ENCODE results near the gene C6orf47. TPM values are rescaled to one million over a fixed set of nuclear protein-coding genes. Genes with fewer than 3 reads are reported as not detected.

C6orf47 gene
- total and polyA plus RNA-seq, 2 of the 13 experiments (the other 11 are each of a cell fraction or from before 2014, with no cell fraction given) = 1.7 to 18.1 TPM

GRCh38 chr6:31664790-31665500 lies 4.4 kb upstream of the C6orf47 start, which contains the start of gene GPANK1 (continued):
- peak; percentile 86 for TF ChIP-seq MNT (IDR thresholded peaks at IDR 0.05)
- TF ChIP-seq ETV5 (CRISPR knock-in tag; IDR thresholded peaks at IDR 0.05; ENCODE audit: borderline replicate concordance) = peak; percentile 34; the same call in 1 of the 2 replicates
- TF ChIP-seq ETS1 (CRISPR knock-in tag; IDR thresholded peaks at IDR 0.05) = no peak
- TF ChIP-seq TOPORS (CRISPR knock-in tag; IDR thresholded peaks at IDR 0.05) = no peak
- no peak for TF ChIP-seq BRCA1 (CRISPR knock-in tag; IDR thresholded peaks at IDR 0.05)
- TF ChIP-seq ZFY (CRISPR knock-in tag; IDR thresholded peaks at IDR 0.05) = peak; percentile 9; the same call in 1 of the 2 replicates
- 0 out of 2 replicates have a peak, but pooled peaks have one; percentile 41 for TF ChIP-seq ZNF446 (CRISPR knock-in tag; IDR thresholded peaks at IDR 0.05)
- peak; percentile 86; the same call in 1 of the 2 replicates for TF ChIP-seq ZBTB25 (CRISPR knock-in tag; IDR thresholded peaks at IDR 0.05)
- TF ChIP-seq NR1H2 (CRISPR knock-in tag; IDR thresholded peaks at IDR 0.05; ENCODE audit: borderline replicate concordance, low read depth) = no peak
- peak; percentile 92 for TF ChIP-seq ZNF546 (CRISPR knock-in tag; conservative IDR thresholded peaks at IDR 0.05)
- peak; percentile 56; the same call in 1 of the 2 replicates for TF ChIP-seq AKAP8 (CRISPR knock-in tag; IDR thresholded peaks at IDR 0.05)
- TF ChIP-seq MZF1 (CRISPR knock-in tag; IDR thresholded peaks at IDR 0.05; ENCODE audit: borderline replicate concordance) = no peak
- no peak for TF ChIP-seq ZUFSP (CRISPR knock-in tag; IDR thresholded peaks at IDR 0.05; ENCODE audit: borderline replicate concordance)
- no peak for TF ChIP-seq KMT2B (CRISPR knock-in tag; IDR thresholded peaks at IDR 0.05)
- peak; percentile 96 for TF ChIP-seq YY1 (IDR thresholded peaks at IDR 0.05; ENCODE audit: insufficient read depth, insufficient replicate concordance, low read depth, low read length)
- no peak; the same call in 1 of the 2 replicates for TF ChIP-seq GFI1 (CRISPR knock-in tag; IDR thresholded peaks at IDR 0.05; ENCODE audit: borderline replicate concordance)
- 0 out of 2 replicates have a peak, but pooled peaks have one; percentile 68 for TF ChIP-seq ZNF615 (CRISPR knock-in tag; IDR thresholded peaks at IDR 0.05; ENCODE audit: borderline replicate concordance)
- TF ChIP-seq ZNF782 (CRISPR knock-in tag; IDR thresholded peaks at IDR 0.05; ENCODE audit: borderline replicate concordance) = no peak
- peak; percentile 49; the same call in 1 of the 2 replicates for TF ChIP-seq MEF2D (CRISPR knock-in tag; IDR thresholded peaks at IDR 0.05)
- no peak for TF ChIP-seq ZNF674 (CRISPR knock-in tag; IDR thresholded peaks at IDR 0.05; ENCODE audit: low read depth)
- TF ChIP-seq PHF21A (CRISPR knock-in tag; IDR thresholded peaks at IDR 0.05) = peak; percentile 71
- TF ChIP-seq DMAP1 (CRISPR knock-in tag; IDR thresholded peaks at IDR 0.05) = 0 out of 2 replicates have a peak, but pooled peaks have one; percentile 61

Measured in HepG2 (cell line).